Tibial nerve (tissue), 4 donors: ENCODE measurements around the gene TMEM185A.

Source experiments
- EP300 ChIP-seq, 2 donors: sonication (generic); formaldehyde crosslinking; IDR thresholded peaks; one replicate each; pipeline ENCODE4 v1.6.1; 2017; ENCODE audit warnings: antibody characterized with exemption in 2 of 2, mild to moderate bottlenecking in 1 of 2
- POLR2A ChIP-seq, 2 donors: fragments of 450-650 bp; IDR thresholded peaks; one replicate each; pipeline ENCODE4 v1.6.1; 2017; ENCODE audit warnings: antibody characterized with exemption in 2 of 2, mild to moderate bottlenecking in 2 of 2, moderate library complexity in 2 of 2
- TF ChIP-seq, protein P1 (sequence below), 5 experiments: fragments of 200-600 bp in 3 of 5; fragments of 450-650 bp in 2 of 5; sonication (generic) in 3 of 5; IDR thresholded peaks; one replicate each; pipeline ENCODE4 v1.5.1; 2016 to 2019; ENCODE audit warnings: antibody characterized with exemption in 5 of 5, mild to moderate bottlenecking in 3 of 5, moderate library complexity in 2 of 5

GRCh38 chrX:149630681-149631233, 835 bp downstream of the TMEM185A start:
- TF ChIP-seq POLR2A (IDR thresholded peaks at IDR 0.05) (no peak), EP300 (IDR thresholded peaks at IDR 0.05) (no peak)
- TF ChIP-seq, protein P1, sequence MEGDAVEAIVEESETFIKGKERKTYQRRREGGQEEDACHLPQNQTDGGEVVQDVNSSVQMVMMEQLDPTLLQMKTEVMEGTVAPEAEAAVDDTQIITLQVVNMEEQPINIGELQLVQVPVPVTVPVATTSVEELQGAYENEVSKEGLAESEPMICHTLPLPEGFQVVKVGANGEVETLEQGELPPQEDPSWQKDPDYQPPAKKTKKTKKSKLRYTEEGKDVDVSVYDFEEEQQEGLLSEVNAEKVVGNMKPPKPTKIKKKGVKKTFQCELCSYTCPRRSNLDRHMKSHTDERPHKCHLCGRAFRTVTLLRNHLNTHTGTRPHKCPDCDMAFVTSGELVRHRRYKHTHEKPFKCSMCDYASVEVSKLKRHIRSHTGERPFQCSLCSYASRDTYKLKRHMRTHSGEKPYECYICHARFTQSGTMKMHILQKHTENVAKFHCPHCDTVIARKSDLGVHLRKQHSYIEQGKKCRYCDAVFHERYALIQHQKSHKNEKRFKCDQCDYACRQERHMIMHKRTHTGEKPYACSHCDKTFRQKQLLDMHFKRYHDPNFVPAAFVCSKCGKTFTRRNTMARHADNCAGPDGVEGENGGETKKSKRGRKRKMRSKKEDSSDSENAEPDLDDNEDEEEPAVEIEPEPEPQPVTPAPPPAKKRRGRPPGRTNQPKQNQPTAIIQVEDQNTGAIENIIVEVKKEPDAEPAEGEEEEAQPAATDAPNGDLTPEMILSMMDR (IDR thresholded peaks at IDR 0.05), result no peak
